ENCODE measurements around the gene SGSM2.

DNA sequence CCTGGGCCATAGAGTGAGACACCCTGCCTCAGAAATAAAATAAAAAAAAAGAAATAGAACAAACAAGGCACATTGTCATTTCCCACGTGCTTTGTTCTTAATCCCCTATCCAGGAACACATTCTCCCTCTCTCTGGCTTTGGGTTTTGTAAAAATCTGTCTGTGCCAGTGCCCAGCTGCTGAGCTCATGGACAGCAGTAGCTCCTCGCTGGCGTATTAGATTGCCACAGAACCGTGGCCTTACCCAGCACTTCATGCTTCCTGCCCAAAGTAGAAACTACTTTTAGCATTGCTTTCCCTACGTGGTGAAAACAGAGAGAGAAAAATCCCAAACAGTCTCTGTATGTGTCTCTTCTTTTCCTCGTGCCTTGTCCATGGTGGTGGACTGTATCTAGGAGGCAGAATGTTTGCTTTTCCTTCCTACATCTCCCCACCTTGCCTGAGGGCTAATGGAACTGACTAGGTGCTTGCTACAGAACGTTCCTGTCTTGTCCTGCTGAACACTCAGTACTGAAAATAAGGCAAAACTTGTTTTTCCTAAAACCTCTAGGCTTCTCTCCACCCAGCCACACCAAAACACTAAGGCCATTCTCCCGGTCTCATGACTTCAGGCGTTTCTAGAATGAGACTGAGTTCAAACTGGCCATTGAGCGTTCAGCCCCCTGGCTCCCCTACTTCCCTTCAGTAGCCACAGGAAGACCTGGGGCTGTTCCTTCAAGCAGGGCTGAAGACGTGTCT, 37.4 kb downstream of the SGSM2 start:
- TF ChIP-seq CTCF (IDR thresholded peaks at IDR 0.05; ENCODE audit: insufficient read depth, low read length, poor library complexity, severe bottlenecking) (no peak), EZH2phosphoT487 (conservative IDR thresholded peaks at IDR 0.05; ENCODE audit: low read length) (no peak)
